GM12878 (cell line): Measurements from ENCODE around the gene TMEM45A.

Source experiments
- CHD2 ChIP-seq: IDR thresholded peaks from 2 replicates; pipeline ENCODE4 v1.6.1; 2011; ENCODE audit warnings: low read depth, low read length, improper control_type of control experiment, borderline replicate concordance
- CREB1 ChIP-seq: IDR thresholded peaks from 2 replicates; pipeline ENCODE4 v1.6.1; 2012; ENCODE audit warnings: low read depth, mild to moderate bottlenecking, inconsistent platforms
- CTCF ChIP-seq, 3 experiments: IDR thresholded peaks in 2 of 3; conservative IDR thresholded peaks in 1 of 3; 2 replicates each; pipeline ENCODE4 v1.5.1; 2011; ENCODE audit warnings: low read depth in 3 of 3, low read length in 3 of 3, mild to moderate bottlenecking in 3 of 3, control low read depth in 2 of 3, moderate library complexity in 2 of 3, inconsistent platforms in 1 of 3, mixed read lengths in 1 of 3; ENCODE audit not compliant: control insufficient read depth in 2 of 3, insufficient read depth in 1 of 3; ENCODE audit errors: extremely low read depth in 1 of 3
- MAX ChIP-seq: IDR thresholded peaks from 2 replicates; pipeline ENCODE4 v1.6.1; 2012; ENCODE audit warnings: low read depth, low read length, improper control_type of control experiment
- POLR2A ChIP-seq: IDR thresholded peaks from 2 replicates; pipeline ENCODE4 v1.6.1; 2011; ENCODE audit warnings: low read depth, mild to moderate bottlenecking, low read length
- RELB ChIP-seq: fragments of 450-650 bp; IDR thresholded peaks from 2 replicates; pipeline ENCODE4 v1.6.1; 2017; ENCODE audit warnings: low read depth, mild to moderate bottlenecking, moderate library complexity

GRCh38 chr3:100463646-100464155, 28.7 kb upstream of the TMEM45A start:
- TF ChIP-seq POLR2A (no peak), CTCF (IDR thresholded peaks at IDR 0.05 in 2 of 3, conservative IDR thresholded peaks at IDR 0.05 in 1 of 3; ENCODE audit: control insufficient read depth in 2 of 3, extremely low read depth in 1 of 3, insufficient read depth in 1 of 3, low read depth in 3 of 3, low read length in 3 of 3) (no peak), RELB (no peak), CREB1 (no peak), MAX (no peak), CHD2 (no peak)
